ENCODE measurements around the gene RPP25.

- no peak for TF ChIP-seq PPARA (CRISPR knock-in tag; IDR thresholded peaks at IDR 0.05; ENCODE audit: borderline replicate concordance)
- no peak for TF ChIP-seq ARNTL (CRISPR knock-in tag; IDR thresholded peaks at IDR 0.05; ENCODE audit: borderline replicate concordance, low read depth)
- no peak for TF ChIP-seq ZNF70 (CRISPR knock-in tag; IDR thresholded peaks at IDR 0.05)
- no peak for TF ChIP-seq CSRNP3 (CRISPR knock-in tag; IDR thresholded peaks at IDR 0.05)
- no peak for TF ChIP-seq ISL1 (CRISPR knock-in tag; IDR thresholded peaks at IDR 0.05)
- TF ChIP-seq CREB5 (CRISPR knock-in tag; IDR thresholded peaks at IDR 0.05; ENCODE audit: low read depth): no peak
- no peak for TF ChIP-seq ZC3H10 (CRISPR knock-in tag; IDR thresholded peaks at IDR 0.05)
Observed at GRCh38 chr15:74960995-74961588, 4.5 kb upstream of the RPP25 start.

Data from SK-N-SH treated with all-trans-retinoic acid at 6 μM for 48 hours (cell line).